Right forelimb (tissue), 1 donor: ENCODE measurements around the gene CALN1.

ENCODE experiments used
- DNase-seq: peaks from one replicate; pipeline ENCODE4 v3.0.0-alpha.2; 2018

CALN1 gene

DNA sequence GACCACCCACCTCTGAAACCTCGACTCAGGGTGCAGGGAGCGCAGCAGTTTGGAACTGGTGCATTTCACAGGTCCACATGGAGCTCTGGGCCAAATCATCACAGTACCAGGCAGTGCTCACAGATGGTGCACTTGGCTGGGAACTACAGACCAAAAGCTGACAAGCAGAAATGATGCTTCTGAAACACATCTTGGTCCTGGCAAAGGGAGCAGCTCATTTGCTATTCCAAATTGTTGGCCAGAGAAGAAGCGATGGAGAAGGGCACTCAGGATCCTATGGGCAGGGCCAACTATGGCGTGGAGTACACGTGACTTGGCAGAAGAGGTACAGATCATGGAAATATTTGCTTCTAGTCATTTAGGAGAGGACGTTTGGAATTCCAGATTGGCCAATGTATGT is 383.9 kb downstream of the CALN1 start:
- DNase-seq, result no peak

DNA sequence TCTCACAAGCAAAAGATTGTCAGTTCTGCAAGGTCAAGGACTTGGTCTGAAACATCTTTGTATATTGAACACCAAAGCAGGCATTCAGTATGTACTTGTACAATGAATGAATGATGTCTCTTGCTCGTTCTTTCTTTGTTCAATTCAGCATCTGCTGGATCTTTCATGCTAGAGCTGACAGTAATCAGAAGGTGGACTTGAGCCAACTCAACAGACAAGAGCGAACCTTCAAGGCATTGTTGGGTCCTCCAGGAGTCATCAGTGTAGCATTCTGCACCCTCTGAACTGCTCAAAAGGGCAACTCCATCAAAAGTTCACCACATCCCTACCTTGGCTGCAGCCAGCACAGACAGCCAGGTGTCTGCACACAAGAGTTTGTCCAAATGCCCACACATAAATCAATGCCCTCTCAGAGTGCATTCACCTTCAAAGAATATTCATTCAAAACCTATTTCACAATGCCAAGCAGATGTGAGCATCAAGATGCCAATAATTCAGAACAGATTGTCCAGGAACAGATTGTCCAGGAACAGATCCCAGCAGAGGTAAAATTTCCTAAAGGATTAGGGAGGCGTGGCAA is 386.7 kb downstream of the CALN1 start:
- DNase-seq, result no peak

DNA sequence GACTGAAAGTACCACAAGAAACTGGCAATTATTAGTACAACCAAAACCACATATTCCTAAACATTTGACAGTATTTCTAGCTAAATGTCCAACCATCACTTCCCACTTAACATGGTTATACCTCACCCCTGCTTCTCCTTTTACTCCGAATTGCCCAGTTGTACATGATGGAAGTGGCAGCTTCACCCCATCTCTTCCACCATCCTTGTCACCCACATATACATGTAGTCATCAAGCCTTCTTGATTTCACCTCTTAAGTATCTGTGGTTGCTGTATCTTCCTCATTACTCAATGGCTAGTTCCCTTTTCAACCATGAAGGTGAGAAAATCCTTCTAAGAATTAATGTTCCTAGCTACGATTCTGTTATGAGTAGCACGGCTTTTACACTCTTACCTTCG is 388.2 kb downstream of the CALN1 start:
- DNase-seq, result no peak

DNA sequence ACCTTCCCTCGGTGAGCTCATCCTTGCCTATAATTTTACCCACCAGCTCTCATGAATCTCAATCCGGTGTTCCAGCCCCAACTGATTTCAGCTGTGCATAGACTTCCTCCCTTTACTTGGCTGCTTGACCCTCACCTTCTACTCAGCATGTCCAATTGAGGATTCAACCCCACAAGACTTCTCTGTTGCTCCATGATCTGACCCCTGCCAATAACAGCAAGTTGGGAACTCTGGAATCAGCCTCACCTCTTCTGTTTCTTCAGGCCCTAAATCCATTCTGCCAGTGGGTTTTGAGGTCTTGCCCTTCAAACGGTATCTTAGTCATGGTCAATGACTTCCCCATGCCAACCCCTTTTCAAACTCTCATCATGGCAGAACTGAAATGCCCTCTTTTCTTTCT is 390.4 kb downstream of the CALN1 start:
- DNase-seq, result no peak

DNA sequence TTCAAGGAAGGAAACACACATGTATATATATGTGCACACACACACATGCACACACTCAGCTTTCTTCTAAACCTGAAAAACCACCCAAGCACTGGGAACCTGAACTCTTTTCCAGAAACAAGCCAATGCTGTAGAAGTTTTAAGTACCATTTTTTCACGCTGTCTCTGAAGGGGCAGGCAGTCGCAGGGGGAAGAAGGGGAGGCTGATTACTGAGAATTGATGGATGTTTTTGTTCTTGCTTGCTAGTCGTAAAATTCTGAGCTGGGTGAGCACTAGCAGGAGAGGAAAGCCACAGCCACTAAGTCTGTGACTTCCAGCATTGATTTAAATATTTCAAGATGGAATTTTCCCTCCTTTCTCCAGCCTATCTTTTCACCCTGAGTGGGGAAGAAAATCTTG is 391.8 kb downstream of the CALN1 start:
- DNase-seq, result no peak

DNA sequence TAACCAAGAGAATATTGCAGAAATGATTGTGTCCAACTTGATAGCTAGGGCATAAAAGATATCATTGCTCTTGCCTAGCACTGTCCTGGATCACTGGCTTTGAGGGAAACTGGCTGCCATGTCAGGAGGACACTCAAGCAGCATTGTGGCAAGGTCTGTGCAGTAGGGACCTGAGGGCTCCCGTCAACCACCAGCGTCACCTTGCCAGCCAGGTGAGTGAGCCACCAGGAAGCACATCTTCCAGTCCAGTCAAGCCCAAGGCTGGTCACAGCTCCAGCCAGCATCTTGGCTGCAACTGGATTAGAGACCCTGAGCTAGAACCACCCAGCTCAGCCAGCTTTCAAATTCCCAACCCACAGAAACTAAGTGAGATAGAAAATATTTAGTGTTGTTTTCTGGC is 392.7 kb downstream of the CALN1 start:
- DNase-seq, result no peak

DNA sequence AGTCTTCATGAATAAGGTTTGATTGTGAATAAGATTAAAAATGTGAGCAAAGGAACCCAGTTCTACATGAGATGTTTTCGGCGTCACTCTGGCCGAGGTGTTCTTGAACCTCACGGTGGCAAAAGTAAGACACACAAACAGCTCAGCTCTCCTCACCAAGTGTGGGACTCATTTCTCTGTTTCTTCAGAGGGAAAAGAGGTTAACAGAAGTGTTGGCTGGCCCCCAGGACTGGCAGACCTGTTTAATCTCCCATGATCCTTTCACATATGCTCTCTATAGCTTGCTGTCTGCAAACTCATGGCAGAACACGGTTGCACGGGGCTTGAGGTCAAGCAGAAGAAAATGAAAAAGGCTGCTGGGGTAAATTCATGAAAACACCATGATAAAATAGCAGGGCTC is 394.4 kb downstream of the CALN1 start:
- DNase-seq, result no peak

- DNase-seq, result no peak
These were observed 395.6 kb downstream of the CALN1 start for GRCh38 chr7:72016574-72016973.

- no peak for DNase-seq
These were observed 397.0 kb downstream of the CALN1 start for GRCh38 chr7:72015136-72015535.

DNA sequence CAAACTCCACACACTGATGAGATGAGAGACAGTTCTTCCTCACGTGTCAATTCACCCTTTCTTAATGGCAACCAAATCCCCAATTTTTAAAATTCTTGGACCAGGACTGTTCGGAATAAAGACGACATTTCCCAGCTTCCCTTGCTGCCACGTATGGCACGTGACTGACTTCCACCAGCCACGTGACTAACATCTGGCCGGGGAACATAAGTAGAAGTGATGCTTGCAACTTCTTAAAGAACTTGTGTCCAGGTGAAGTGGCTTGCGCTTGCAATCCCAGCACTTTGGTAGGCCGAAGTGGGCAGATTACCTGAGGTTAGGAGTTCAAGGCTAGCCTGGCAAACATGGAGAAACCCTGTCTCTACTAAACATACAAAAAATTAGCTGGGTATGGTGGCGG is 405.1 kb downstream of the CALN1 start:
- DNase-seq, result no peak

GRCh38 chr7:72003236-72003635 is 408.9 kb downstream of the CALN1 start:
- no peak for DNase-seq

GRCh38 chr7:71996141-71996540 is 416.0 kb downstream of the CALN1 start:
- DNase-seq, result no peak

- no peak for DNase-seq
These were observed 417.0 kb downstream of the CALN1 start for GRCh38 chr7:71995111-71995510.

GRCh38 chr7:71991586-71991985 is 420.6 kb downstream of the CALN1 start:
- no peak for DNase-seq

DNA sequence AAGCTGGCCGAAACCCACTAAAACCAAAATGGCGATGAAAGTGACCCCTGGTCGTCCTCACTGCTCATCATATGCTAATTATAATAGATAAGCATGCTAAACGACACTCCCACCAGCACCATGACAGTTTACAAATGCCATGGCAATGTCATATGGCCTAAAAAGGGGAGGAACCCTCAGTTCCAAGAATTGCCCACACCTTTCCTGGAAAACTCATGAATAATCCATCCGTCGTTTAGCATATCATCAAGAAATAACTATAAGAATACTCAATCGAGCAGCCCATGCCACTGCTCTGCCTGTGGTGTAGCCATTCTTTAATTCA is 422.0 kb downstream of the CALN1 start:
- no peak for DNase-seq

DNA sequence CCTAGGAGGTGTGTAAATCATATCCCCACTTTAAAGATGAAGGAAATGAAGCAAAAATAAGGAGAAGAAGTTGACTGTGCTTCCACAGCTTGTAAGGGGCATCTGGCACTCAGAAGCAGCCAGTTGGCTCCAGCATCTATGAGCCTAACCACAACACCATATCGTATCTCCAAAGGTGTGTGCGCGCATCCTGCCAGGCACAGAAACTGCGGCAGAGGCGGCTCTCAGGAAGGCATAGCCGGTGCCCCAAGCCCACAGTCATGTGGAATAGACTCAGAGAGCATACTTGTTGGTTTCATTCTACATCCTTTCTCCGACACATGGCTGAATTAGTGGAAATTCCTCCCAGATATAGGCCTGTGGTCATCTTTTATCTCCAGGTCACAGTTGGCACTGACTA is 423.9 kb downstream of the CALN1 start:
- no peak for DNase-seq

- no peak for DNase-seq
These were observed 424.9 kb downstream of the CALN1 start for GRCh38 chr7:71987200-71987767.

DNA sequence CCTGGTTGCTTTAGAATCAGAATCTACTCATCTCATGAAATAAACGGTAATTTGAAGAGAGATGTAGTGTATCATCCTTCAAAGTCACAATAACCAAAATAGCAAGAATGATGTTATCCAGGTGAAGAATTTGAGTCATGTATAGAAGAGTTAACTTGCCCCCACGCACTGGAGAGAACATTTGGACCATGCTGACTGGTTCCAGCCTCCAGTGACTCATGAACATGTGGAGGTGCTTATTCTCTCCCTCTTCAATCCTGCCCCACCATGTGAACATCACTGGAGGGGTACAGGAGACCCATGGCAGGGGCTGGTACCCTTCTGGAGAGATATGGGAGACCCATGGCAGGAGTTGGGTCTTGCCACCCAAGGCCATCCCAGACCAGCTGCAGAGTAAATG is 427.8 kb downstream of the CALN1 start:
- DNase-seq, result no peak

DNA sequence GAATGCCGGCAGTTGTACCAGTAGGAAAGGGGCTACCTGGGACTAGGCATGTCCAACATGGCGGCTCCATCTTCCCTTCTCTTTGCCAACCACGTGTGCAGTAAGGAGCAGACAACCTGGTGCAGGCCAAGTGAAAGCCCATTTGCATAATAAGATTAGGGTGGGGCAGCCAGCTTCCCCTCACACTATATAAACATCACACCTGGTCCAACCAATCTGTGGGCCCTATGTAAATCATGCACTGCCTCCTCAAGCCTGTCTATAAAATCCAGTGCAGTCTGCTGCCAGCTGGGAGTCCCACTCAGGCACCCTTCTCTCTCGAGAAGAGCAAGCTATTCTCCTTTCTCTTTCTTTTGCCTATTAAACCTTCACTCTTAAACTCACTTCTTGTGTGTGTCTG is 429.3 kb downstream of the CALN1 start:
- no peak for DNase-seq

- DNase-seq, result no peak
These were observed 435.5 kb downstream of the CALN1 start for GRCh38 chr7:71976645-71977044.

DNA sequence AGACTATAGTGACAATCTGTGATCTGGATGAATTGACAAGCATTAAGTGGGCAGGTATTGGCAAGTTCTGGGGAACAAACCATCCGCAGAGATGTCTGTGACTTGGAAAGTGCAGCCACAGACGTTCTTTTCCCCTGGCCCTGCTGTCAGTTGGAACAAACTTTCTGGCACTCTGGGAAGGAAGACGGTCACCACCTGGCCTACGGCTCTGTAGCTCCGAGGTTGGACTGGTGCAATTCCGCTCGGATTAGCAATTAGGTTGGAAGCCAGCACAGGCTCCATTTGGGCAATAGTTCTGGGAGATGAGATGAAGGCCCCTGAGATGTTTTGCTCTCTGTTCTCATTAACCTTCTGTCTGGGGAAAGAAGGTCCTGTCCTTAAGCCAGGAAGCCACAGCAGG is 437.5 kb downstream of the CALN1 start:
- DNase-seq, result no peak

DNA sequence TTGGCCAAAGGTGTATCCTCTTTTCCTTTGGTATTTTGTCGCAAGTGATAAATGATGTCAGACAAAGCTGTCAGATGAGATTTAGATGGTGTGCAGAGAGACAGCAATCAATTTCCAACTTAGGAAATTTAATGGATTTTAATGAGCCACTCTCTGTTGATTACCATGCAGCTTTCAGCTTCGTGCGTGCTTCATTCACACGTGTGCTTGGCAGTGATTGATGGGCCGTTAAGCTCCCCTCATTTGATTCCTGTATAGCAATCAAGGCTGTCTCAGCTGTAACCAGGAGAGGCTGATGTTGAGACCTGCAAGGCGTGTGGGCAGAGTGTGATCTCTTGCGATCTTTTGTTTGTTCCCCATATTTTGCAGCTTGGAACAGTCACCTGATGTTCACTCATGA is 439.6 kb downstream of the CALN1 start:
- DNase-seq, result no peak

DNA sequence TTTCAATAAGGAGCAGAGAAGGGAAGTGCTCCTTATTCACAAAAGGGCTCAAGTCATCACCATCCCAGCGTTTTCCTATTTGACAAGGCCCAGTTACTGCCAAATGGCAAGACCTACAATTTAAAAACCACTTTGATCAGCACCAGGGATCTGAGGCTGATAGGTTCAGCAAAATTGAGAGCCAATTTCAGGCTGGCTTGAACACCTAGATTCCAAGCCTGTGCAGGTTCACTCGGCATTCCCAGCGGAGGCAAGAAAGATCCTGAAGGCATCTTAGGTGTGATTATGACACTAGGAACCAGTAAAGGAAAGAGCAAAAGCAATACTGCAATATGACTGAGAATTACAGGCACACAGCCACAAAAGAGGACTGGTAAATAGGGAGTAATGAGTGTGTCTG is 441.4 kb downstream of the CALN1 start:
- DNase-seq, result no peak

GRCh38 chr7:71962636-71963035 is 449.5 kb downstream of the CALN1 start:
- no peak for DNase-seq

GRCh38 chr7:71961283-71961682 is 450.9 kb downstream of the CALN1 start:
- no peak for DNase-seq

DNA sequence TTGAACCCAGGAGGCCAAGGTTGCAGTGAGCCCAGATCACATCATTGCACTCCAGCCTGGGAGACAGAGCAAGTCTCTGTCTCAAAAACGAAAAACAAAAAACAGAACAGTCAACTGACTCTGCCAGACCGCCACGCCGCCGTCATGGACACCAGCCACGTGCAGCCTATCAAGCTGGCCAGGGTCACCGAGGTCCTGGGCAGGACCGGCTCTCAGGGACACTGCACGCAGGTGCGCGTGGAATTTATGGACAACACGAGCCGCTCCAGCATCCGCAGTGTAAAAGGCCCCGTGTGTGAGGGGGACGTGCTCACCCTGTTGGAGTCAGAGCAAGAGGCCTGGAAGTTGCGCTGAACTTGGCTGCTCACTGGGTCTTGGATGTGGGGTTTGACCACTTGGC is 470.0 kb downstream of the CALN1 start:
- no peak for DNase-seq
